Measurements from ENCODE around the gene TMEM179.

The TMEM179 gene

DNA sequence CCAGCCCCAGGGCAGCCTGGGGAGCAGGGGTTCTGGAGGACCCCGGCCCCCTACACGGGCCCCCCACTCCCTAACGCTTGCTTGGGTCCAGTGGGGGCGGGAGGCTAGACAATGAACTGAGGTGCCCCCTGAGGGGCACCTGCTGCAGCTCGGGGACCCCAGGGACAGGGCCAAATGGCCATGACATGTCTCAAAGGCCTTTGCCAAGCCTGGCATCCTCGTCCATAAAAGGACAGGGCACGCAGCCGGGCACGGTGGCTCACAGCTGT lies 36.7 kb downstream of the TMEM179 start:
- no peak for DNase-seq (ENCODE audit: low read depth)

DNA sequence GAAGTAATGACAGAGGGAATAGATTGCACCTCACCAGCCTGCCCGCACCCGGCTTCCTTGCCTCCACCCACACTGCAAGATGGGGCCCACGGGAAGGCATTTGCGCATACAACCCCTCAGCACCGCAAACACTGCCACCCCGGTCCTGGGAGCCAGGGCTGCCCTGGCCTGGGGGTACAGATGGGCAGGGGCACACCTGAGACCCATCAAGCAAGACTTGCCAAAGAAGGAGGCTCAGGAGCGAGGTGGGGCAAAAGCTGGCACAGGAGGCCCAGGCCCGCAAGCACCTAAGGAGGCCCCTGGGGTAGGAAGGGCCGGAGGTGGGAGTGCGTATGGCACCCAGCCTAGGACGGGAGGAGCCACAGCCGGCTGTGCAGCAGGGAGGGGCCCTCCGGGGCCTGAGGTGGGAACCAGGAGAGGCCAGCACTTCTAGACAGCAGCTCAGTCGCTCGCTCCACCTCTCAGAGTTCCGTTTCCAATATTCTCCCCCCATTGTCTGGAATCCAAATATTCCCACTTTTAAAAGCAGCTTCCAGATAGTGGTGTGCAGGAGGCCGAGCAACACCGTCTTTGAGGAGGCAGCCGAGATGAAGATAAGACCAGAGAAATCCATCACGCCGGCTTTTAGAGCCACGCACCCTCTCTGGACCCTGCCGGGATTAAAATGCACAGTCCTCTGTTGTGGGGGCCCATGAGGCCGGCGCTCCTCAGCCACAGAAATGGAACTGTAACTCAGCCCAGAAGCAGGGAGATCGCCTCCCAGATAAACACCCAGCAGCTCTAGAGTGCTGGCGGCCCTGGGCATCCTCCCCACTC lies 37.2 kb downstream of the TMEM179 start:
- DNase-seq (ENCODE audit: low read depth): no peak

DNA sequence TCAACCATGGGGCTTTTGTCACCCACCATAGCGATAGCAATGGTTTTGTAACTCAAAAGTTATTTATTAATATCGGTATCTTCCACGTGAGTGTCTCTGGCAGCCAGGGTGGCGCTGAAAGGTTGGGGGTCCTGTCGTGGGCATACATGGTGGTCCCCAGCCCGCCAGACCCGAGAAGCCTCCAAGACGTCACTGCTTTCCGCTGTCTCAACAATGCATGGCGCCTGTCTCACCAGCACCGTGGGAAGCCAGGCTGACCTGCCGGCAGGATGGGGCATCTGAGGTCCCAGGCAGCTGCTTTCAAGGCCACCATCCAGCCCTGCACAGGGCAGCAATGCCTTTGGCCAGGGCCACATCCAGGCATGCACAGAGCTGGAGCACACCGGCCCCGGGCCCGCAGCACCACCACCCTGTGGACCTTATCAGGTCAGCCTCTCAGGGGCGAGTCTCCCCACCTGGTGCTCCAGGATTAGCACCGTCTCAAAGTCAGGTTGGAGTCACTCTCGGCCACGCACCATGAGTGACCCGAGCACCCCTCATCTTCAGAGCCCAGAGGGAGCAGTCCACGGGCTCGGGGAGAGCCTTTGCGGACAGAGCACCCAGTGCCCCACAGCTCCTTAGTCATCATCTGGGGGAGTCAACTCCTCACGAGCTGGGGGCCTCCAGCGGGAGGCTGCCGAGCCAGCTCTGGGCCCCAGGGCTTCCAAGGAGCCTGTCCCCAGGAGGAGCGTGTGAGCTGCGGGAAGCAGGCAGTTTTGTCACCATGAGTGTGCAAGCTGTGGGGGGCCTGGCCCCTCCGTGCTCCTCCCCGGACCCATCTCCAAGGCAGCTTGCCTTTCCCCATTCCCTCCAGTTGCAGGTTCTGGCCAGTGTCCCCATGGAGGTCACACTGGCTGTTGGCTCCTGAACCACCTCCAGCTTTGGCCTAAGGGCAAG lies 39.6 kb downstream of the TMEM179 start:
- DNase-seq (ENCODE audit: low read depth): no peak

- DNase-seq (ENCODE audit: low read depth): no peak
Observed at GRCh38 chr14:104563742-104564615, 40.6 kb downstream of the TMEM179 start.

- DNase-seq (ENCODE audit: low read depth): no peak
Observed at GRCh38 chr14:104563191-104563741, 41.3 kb downstream of the TMEM179 start.

DNA sequence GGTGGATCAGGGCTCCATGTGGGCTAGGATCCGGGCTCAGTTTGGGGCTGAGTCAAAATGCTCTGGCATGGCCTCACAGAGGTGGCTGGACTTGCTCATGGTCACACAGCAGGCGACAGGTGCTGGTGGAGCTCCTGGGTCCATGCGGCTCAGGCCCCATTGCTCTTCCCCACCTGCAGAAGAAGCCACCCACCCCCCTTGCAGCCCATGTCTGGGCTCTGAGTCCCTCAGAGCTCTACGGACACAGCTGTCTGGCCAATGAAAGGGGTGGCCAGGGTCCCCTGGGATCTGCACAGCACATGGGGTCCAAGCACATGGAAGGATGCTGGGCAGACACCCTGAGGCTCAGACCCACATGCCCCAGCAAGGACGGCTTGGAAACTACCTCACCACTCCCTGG lies 42.0 kb downstream of the TMEM179 start:
- DNase-seq (ENCODE audit: low read depth): no peak

DNA sequence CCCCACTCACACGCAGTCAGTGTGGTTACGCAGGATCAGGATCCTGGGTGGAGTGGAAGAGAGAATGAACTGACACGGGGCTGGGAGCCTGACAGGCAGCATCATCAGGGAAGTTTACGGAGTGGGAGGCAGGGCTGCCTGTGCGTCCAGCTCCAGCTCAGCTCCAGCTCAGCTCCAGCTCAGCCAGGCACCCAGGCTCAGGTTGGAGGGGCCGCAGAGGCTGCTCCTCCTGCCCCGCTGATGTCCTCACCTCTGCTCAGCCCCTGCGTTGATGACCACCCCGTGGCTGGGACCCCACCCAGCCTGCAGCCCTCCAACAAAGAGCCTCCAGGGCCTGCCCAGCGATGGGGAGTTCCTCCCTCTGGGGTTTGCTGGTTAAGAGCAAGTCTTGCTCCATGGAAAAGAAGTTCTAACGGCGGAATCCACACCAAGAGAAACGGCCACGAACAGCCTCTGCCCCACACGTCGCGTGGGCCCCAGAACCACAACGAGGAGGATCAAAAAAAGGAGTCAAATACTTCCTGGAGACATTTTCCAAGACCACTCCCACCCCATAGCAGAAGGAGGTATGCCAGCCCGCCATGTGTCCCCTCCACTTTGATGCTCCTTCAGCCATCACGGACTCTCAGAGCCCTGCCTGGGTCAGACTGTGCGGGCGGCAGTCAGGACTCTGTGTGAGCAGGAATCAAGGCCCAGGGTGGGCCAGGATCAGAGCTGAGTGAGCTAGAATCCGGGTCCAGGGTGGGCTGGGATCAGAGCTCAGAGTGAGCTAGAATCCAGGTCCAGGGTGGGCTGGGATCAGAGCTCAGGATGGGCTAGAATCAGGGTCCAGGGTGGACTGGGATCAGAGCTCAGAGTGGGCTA lies 42.7 kb downstream of the TMEM179 start:
- no peak for DNase-seq (ENCODE audit: low read depth)

DNA sequence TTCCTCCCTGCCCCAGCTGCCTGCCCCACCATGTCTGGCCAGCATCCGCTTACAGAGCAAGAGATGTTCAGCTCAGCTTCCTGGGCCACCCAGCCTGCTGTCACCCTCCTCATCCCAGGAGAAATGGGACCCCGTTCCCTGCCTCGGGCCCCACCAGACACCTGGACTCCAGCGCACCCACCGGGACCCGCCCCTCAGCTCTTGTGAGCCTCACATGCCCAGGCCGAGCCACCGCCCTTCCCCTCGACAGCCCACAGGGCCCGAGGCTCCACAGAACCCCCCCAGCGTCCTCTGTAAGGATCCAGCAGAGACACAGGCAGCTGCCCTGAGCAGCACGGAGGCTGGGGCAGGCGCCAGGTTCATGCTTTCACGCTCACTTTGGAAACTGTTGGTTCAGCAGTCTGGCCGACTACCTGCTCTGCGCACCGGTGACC lies 43.4 kb downstream of the TMEM179 start:
- DNase-seq (ENCODE audit: low read depth): no peak

- DNase-seq (ENCODE audit: low read depth): no peak
Observed at GRCh38 chr14:104560586-104560945, 44.0 kb downstream of the TMEM179 start.

GRCh38 chr14:104559804-104560585 lies 44.6 kb downstream of the TMEM179 start:
- DNase-seq (ENCODE audit: low read depth): no peak

DNA sequence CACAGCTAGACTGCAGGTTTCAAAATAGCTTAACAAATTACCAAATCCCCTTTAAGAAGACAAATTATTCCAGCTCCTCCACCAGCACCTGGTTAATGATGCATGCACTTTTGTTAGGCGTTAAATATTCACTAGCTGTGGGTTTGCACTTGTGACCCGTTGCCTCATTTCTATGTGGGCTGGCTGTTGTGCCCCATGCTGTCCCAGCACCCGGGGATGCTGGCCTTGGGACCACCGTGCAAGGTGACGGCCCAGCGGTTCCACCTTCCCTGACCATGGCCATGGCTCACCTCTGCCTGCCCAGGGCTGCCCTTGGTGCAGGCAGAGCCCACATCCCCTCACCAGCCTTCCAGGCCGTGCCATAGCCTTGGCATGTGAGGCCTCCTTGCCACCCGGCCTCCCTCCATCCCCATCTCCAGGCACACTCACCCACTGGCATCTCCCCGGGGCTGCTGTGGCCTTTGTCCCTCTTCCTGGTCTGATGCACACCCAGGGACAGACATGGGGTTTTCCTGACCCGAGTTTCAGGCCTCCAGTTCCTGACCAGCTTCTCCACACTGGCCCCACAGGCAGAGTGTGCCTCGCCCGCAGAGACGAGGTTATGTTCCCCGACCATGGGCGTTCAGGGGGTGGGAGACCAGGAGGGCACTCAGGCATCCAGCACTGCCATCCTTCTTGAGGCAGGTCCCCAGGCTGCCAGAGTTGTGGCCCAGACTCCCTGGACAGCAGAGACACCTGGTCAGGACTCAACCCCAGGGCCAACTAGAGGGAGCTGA lies 45.4 kb downstream of the TMEM179 start:
- no peak for DNase-seq (ENCODE audit: low read depth)

GRCh38 chr14:104558231-104559027 lies 46.1 kb downstream of the TMEM179 start:
- DNase-seq (ENCODE audit: low read depth): no peak

DNA sequence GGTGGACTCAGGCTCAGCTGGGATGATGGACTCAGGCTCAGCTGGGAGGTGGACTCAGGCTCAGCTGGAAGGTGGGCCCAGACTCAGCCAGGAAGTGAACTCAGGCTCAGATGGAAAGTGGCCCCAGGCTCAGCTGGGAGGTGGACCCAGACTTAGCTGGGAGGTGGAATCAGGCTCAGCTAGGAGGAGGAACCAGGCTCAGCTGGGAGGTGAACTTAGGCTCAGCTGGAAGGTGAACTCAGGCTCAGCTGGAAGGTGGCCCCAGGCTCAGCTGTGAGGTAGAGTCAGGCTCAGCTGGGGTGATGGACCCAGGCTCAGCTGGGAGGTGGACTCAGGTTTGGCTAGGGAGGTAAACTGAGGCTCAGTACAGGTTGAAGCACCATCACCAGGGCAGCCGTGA lies 46.8 kb downstream of the TMEM179 start:
- no peak for DNase-seq (ENCODE audit: low read depth)

- no peak for DNase-seq (ENCODE audit: low read depth)
Observed at GRCh38 chr14:104557086-104557485, 47.5 kb downstream of the TMEM179 start.

DNA sequence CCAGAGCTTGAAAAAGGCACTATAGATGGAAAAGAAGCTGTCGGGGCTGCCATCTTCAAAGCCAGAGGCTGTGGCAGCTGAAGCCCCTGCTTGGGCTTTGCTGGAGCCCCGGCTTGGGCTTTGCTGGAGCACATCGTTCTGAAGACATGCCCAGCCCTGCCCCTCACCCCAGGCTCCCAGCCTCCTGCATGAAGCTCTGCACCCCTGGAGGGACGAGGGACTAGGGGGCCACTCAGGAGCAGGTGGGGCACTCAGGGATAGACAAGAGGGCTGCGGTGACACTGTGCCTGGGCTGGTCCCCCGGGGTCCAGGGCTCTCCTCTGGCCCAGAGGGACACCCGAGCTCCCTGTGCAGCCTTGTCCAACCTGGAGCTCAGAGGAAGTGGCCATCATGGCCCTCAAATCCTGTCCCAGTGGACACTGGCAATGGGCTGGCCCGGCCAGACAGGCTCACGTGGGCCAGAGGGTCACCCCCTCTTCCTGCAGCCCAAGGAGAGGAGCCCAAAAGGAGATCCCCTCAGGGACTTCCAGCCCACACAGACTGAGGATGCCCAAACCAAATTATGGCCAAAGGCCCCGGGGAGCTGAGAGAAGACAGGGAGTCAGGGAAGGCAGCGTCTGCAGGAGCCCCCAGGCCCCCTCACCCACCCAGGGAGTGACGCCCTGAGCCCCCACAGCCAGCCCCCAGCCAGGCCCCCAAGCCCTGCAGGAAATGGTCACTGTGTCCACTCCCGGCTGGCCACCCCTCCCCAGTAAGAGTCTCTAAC lies 48.1 kb downstream of the TMEM179 start:
- DNase-seq (ENCODE audit: low read depth): no peak

- DNase-seq (ENCODE audit: low read depth): no peak
Observed at GRCh38 chr14:104555430-104556255, 48.9 kb downstream of the TMEM179 start.

Data from HS-5 (cell line).